Fibroblast of gingiva (primary cell): ENCODE data around the gene CACNA1D.

Source experiments
- DNase-seq: peaks from one replicate; pipeline ENCODE4 v3.0.0-alpha.2; 2011; ENCODE audit warnings: low read depth

The CACNA1D gene

GRCh38 chr3:53691349-53691748, 196.9 kb downstream of the CACNA1D start:
- DNase-seq: no peak

GRCh38 chr3:53691885-53692284, 197.5 kb downstream of the CACNA1D start:
- DNase-seq: no peak

GRCh38 chr3:53693451-53693850, 199.0 kb downstream of the CACNA1D start:
- DNase-seq: no peak

- no peak for DNase-seq
These were observed 199.6 kb downstream of the CACNA1D start for GRCh38 chr3:53694046-53694445.

GRCh38 chr3:53694666-53695323, 200.4 kb downstream of the CACNA1D start:
- DNase-seq: no peak

- no peak for DNase-seq
These were observed 200.9 kb downstream of the CACNA1D start for GRCh38 chr3:53695324-53695690.

- no peak for DNase-seq
These were observed 202.2 kb downstream of the CACNA1D start for GRCh38 chr3:53696401-53697172.

- DNase-seq: no peak
These were observed 206.0 kb downstream of the CACNA1D start for GRCh38 chr3:53700441-53700840.

GRCh38 chr3:53702776-53703530, 208.5 kb downstream of the CACNA1D start:
- no peak for DNase-seq

GRCh38 chr3:53703630-53704362, 209.4 kb downstream of the CACNA1D start:
- no peak for DNase-seq

- no peak for DNase-seq
These were observed 209.9 kb downstream of the CACNA1D start for GRCh38 chr3:53704363-53704725.

- no peak for DNase-seq
These were observed 210.8 kb downstream of the CACNA1D start for GRCh38 chr3:53705024-53705745.

GRCh38 chr3:53705774-53706173, 211.4 kb downstream of the CACNA1D start:
- no peak for DNase-seq

GRCh38 chr3:53707222-53707621, 212.8 kb downstream of the CACNA1D start:
- DNase-seq: no peak

- DNase-seq: no peak
These were observed 213.7 kb downstream of the CACNA1D start for GRCh38 chr3:53708001-53708621.

GRCh38 chr3:53709256-53709655, 214.8 kb downstream of the CACNA1D start:
- no peak for DNase-seq

- peak; percentile 53 for DNase-seq
These were observed 215.7 kb downstream of the CACNA1D start for GRCh38 chr3:53709860-53710674.

GRCh38 chr3:53711387-53711786, 217.0 kb downstream of the CACNA1D start:
- DNase-seq: no peak

- no peak for DNase-seq
These were observed 218.5 kb downstream of the CACNA1D start for GRCh38 chr3:53712817-53713388.

- no peak for DNase-seq
These were observed 219.2 kb downstream of the CACNA1D start for GRCh38 chr3:53713626-53714025.
